ENCODE measurements around the gene PDGFA.

GRCh38 chr7:493661-494251, 25.9 kb downstream of the PDGFA start:
- TF ChIP-seq POLR2A (IDR thresholded peaks at IDR 0.05) (no peak), CTCF (IDR thresholded peaks at IDR 0.05) (no peak), EP300 (IDR thresholded peaks at IDR 0.05) (no peak)
